Loucy (cell line): ENCODE results near the gene POU3F1.

Source experiments
- EZH2phosphoT487 ChIP-seq: fragments of 200-600 bp; IDR thresholded peaks from 2 replicates; pipeline ENCODE4 v1.6.1; 2018; ENCODE audit warnings: antibody characterized with exemption, mild to moderate bottlenecking, moderate library complexity, borderline replicate concordance
- TF ChIP-seq, protein P1 (sequence below): fragments of 200-600 bp; sonication (generic); conservative IDR thresholded peaks from 2 replicates; pipeline ENCODE4 v1.5.1; 2014; ENCODE audit warnings: mild to moderate bottlenecking, antibody characterized with exemption, low read length

DNA sequence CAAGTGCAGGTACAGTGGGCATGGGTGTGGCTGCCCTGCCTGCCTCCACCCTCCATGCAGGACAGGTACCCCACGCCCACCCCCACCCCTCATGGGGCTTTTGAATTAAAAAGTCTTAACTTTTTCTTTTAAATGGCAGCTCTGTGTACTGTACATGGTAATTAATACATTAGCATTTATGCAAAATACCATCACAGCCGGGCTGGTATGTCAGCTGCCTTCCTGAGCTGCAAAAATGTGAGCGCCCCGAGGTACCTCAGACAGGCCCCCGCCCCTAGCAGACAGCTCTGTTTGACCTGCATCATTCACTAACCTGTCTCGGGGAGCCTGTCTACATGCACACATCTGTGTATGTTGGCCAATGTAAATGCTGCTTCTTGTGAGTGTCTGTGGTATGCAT, 42.2 kb upstream of the POU3F1 start:
- TF ChIP-seq, protein P1, sequence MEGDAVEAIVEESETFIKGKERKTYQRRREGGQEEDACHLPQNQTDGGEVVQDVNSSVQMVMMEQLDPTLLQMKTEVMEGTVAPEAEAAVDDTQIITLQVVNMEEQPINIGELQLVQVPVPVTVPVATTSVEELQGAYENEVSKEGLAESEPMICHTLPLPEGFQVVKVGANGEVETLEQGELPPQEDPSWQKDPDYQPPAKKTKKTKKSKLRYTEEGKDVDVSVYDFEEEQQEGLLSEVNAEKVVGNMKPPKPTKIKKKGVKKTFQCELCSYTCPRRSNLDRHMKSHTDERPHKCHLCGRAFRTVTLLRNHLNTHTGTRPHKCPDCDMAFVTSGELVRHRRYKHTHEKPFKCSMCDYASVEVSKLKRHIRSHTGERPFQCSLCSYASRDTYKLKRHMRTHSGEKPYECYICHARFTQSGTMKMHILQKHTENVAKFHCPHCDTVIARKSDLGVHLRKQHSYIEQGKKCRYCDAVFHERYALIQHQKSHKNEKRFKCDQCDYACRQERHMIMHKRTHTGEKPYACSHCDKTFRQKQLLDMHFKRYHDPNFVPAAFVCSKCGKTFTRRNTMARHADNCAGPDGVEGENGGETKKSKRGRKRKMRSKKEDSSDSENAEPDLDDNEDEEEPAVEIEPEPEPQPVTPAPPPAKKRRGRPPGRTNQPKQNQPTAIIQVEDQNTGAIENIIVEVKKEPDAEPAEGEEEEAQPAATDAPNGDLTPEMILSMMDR = no peak
- TF ChIP-seq EZH2phosphoT487 = no peak
